Stimulated activated CD8-positive, alpha-beta memory T cell treated with anti-CD3 and anti-CD28 coated beads, Interleukin-4, amount 100 ng/mL, for 4 hours (primary cell): ENCODE results near the gene NEB.
A peak's percentile ranks its signal among the peaks of the same experiment; 100 is the strongest.
"Not testable (repeated sequence)": the region's sequence is repeated elsewhere in the genome, so short reads cannot be mapped to it uniquely, and the experiment has no call there.

ENCODE experiments used
- DNase-seq, 2 donors: peaks; one replicate each; pipeline ENCODE4 v3.0.0-alpha.2; 2020; ENCODE audit warnings: low read depth in 2 of 2, low spot score in 1 of 2

NEB gene

GRCh38 chr2:151651274-151651673 is 83.0 kb downstream of the NEB start:
- DNase-seq: no peak

DNA sequence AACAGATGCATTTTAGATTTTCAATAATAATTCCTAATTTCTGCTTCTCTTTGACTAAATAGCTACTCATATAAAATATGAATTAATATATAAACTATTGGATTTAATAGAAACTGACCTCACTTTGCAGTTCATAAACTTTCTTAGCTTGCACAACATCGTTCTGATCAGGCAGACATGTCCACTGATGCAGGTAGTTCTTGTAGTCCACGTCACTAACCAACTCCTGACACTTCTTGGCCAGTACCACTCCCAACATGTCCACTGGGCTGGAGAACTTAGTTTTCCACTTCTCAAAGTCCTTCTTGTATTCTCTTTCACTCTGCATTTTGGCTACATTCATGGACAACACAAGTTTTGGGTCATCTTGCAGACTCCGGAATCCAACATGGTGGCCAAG is 83.8 kb downstream of the NEB start:
- no peak for DNase-seq

GRCh38 chr2:151649966-151650365 is 84.3 kb downstream of the NEB start:
- no peak for DNase-seq

GRCh38 chr2:151649400-151649799 is 84.9 kb downstream of the NEB start:
- DNase-seq: no peak

GRCh38 chr2:151646512-151646911 is 87.8 kb downstream of the NEB start:
- DNase-seq: not testable (repeated sequence)

- no peak for DNase-seq
Measured at GRCh38 chr2:151644580-151644979, 89.7 kb downstream of the NEB start.

- not testable (repeated sequence) for DNase-seq
Measured at GRCh38 chr2:151641895-151642294, 92.4 kb downstream of the NEB start.

DNA sequence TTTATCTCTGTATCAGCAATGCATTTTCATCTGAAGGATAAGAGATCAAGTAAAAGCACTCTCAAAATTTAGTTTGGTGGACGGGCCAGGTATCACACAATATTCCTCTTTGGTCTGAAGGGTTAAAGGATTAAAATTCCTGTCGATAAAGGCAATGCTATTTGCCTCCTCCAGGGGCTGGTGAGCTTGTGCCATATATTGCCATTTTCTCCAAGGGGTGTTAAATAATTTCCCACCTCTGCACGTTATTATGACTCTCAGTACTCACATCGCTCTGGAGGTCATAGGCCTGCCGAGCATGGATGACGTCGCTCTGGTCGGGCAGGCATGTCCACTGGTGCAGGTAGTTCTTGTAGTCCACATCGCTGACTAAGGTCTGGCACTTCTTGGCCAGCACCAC is 94.2 kb downstream of the NEB start:
- no peak for DNase-seq

DNA sequence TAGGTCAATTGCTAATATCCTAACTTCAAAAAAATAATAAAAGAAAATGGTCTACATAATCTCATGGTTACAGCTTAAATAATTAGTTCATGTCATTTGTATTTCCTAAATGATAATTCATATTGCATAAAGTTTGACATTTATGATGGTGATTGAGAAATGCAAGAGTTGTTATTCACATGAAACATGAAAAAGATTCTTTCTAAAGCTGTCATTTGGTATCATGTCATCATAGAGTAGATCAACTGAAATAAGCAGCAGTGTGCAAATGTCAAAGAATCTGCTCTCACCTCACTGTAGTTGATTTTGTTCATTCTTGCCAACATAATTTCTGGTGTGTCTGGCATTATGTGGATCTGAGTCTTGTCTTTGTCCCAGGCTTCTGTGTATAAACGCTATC is 95.3 kb downstream of the NEB start:
- DNase-seq: no peak

- DNase-seq: peak in 1 of 2 donors; percentile 16
Measured at GRCh38 chr2:151638191-151638933, 95.9 kb downstream of the NEB start.

- DNase-seq: peak; percentile 38
Measured at GRCh38 chr2:151637271-151637781, 97.0 kb downstream of the NEB start.

DNA sequence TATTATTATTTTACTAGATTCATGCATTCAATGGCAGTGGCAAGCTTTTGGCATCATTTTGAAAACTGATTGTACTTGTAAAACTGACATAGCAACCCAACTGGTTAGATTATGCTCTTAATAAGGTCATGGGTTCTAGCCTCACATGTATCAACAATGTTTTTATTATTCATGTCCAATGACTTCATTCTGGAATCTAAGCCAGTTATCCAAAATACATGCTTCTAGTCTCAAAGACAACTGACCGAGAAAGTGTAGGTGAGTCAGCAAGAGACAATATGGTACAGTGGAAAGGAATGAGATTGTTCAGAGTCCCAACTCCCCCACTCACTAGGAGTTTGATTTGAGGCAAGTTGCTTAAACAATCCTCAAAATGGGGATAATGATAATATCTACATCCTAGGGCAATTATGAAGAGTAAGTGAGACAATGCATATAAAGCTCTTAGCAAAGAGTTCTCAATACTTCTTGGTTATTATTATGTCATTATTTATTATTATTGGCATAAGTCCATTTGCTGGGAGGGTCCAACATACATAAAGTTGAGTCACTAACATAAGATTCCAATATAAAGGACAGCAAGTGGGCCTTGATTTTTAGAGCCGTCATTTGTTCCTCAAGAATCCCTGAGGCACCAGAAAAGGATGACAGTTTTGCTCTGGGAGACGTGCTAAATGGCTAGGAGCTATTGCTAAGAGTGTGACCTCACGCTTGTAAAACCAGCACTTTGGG is 99.4 kb downstream of the NEB start:
- DNase-seq: no peak

- no peak for DNase-seq
Measured at GRCh38 chr2:151632993-151633565, 101.2 kb downstream of the NEB start.

DNA sequence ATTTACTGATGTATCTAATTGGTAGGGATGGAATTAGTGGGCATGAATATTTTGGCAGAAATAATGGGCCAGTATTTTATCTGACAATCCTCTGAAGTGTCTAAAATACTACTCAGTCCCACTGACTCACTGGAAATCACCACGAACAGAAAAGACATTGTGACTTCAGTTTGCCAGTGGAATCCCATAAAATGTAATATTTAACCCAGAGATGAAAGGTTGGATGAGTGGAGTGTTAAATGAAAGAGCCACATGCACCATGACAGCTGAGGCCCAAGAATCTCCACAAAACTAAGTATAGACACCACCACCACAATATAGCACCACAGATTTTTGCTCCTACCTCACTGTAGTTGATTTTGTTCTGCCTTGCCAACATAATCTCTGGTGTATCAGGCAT is 103.9 kb downstream of the NEB start:
- no peak for DNase-seq

DNA sequence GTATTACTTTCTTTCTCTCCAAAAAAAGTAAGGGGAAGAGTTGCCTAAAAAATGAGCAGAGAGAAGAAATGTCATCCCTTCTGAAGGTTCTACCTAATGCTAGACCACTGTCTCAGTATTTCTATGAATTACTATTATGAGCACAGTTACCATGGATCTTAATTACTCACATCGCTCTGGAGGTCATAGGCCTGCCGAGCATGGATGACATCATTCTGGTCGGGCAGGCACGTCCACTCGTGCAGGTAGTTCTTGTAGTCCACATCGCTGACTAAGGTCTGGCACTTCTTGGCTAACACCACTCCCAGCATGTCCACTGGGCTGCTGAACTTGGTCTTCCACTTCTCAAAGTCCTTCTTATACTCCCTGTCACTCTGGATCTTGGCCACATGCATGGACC is 106.9 kb downstream of the NEB start:
- DNase-seq: no peak

DNA sequence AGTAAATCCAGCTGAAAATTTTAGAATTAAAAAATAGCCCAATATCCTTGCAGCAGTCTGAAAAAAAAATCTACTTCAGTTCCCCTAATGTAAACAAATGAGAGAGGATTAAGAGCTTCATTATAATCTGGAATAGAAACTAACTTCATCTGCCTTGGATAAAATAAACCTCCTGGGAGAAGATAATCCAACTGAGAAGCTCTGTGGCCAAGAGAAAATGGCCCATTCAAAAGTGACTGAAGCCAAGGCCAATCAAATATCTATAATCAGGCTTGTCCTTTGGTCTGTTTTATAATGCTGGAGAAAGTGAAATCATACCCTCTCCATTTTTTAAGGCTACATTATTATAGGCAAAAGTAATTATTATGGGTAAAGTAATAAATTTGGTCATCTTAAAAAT is 110.0 kb downstream of the NEB start:
- DNase-seq: no peak

DNA sequence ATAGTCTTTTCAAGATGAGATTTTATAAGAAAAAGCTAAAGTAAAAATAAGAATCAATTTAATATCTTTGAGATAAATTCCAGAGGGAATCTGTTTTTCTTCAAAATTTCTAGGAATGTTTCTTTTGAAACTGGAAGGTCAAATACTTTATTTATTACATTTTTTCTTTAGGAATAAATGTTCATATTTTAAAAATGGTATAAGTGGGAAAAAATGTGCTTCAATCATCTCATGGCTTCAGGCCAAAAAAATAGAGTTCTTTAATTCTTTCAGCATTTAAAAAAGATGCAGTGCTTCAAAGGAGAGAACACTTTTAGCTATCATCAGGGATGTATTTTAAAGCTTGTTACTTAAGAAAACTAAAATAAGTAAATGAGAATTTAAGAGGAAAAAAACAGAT is 110.6 kb downstream of the NEB start:
- DNase-seq: no peak

- DNase-seq: no peak
Measured at GRCh38 chr2:151620761-151621160, 113.5 kb downstream of the NEB start.

DNA sequence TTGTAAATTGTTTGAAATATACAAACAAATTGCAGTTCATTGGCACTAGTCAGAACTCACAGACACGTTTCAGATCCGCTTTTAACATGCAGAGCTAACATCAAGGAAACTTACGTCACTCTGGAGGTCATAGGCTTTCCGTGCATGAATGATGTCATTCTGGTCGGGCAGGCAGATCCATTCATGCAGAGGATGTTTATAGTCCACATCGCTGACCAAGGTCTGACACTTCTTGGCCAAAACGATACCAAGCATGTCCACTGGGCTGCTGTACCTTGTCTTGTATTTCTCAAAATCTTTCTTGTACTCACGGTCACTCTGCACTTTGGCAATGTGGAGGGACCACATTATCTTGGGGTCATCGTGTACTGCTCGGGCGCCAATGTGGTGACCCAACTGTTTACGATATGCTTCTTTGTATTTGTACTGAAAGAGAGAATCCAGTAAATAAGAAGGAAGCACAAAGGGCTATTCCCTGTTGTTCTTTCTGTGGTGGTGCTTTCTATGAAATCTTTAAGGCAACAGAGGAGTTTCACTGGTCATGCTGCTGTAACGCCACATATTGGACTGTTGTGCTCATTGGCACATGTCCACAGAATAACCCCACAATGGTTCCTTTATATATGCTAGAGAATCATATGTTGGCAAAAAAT is 114.8 kb downstream of the NEB start:
- no peak for DNase-seq

GRCh38 chr2:151616760-151617339 is 117.4 kb downstream of the NEB start:
- DNase-seq: no peak

- DNase-seq: no peak
Measured at GRCh38 chr2:151614606-151615306, 119.5 kb downstream of the NEB start.
